Spleen (tissue), 7 donors: ENCODE data around the gene SLC9C2.
"Not testable (repeated sequence)": the region's sequence is repeated elsewhere in the genome, so short reads cannot be mapped to it uniquely, and the experiment has no call there.

Source experiments
- CTCF ChIP-seq, 11 experiments: fragments of 200-600 bp in 7 of 11; fragments of 450-650 bp in 4 of 11; sonication (generic) in 4 of 11; IDR thresholded peaks in 8 of 11; conservative IDR thresholded peaks in 3 of 11; 1 replicate in 7 of 11; 2 replicates in 4 of 11; pipeline versions ENCODE4 v1.4.0 to v1.8.0; 2016 to 2021; ENCODE audit warnings: antibody characterized with exemption in 11 of 11, inconsistent platforms in 4 of 11, mild to moderate bottlenecking in 1 of 11
- POLR2A ChIP-seq, 3 donors: fragments of 450-650 bp; IDR thresholded peaks; one replicate each; pipeline ENCODE4 v1.5.1; 2017; ENCODE audit warnings: antibody characterized with exemption in 3 of 3, mild to moderate bottlenecking in 1 of 3
- POLR2AphosphoS5 ChIP-seq, 3 donors: sonication (generic); formaldehyde crosslinking; IDR thresholded peaks; one replicate each; pipeline ENCODE4 v1.5.1; 2017; ENCODE audit warnings: antibody characterized with exemption in 3 of 3
- donor health status: DM: no; HTN: no; CAD: no; lungs with moderate emphysema.
- donor health status: DM: no; HTN: no; CAD: no.
- donor health status: DM: no; HTN: no; CAD: no.

GRCh38 chr1:173642450-173643139, 39.7 kb upstream of the SLC9C2 start:
- not testable (repeated sequence) for TF ChIP-seq POLR2A (IDR thresholded peaks at IDR 0.05); CTCF (IDR thresholded peaks at IDR 0.05 in 8 of 11, conservative IDR thresholded peaks at IDR 0.05 in 3 of 11); POLR2AphosphoS5 (IDR thresholded peaks at IDR 0.05)
